Ishikawa (cell line): Measurements from ENCODE around the gene CDA.

ENCODE experiments used
- CEBPB ChIP-seq: IDR thresholded peaks from 2 replicates; pipeline ENCODE4 v1.6.1; 2012
- CREB1 ChIP-seq: IDR thresholded peaks from 2 replicates; pipeline ENCODE4 v1.6.1; 2012; ENCODE audit warnings: low read depth
- EGR1 ChIP-seq: IDR thresholded peaks from 2 replicates; pipeline ENCODE4 v1.6.1; 2012
- EP300 ChIP-seq: IDR thresholded peaks from 2 replicates; pipeline ENCODE4 v1.6.1; 2012; ENCODE audit warnings: borderline replicate concordance
- FOXM1 ChIP-seq: IDR thresholded peaks from 2 replicates; pipeline ENCODE4 v1.6.1; 2012; ENCODE audit warnings: low read depth, borderline replicate concordance
- MAX ChIP-seq: IDR thresholded peaks from 2 replicates; pipeline ENCODE4 v1.6.1; 2012
- NFIC ChIP-seq: IDR thresholded peaks from 2 replicates; pipeline ENCODE4 v1.6.1; 2012
- RAD21 ChIP-seq: IDR thresholded peaks from 2 replicates; pipeline ENCODE4 v1.6.1; 2012; ENCODE audit warnings: low read depth
- REST ChIP-seq: IDR thresholded peaks from 2 replicates; pipeline ENCODE4 v1.6.1; 2012; ENCODE audit warnings: low read depth, mild to moderate bottlenecking
- TAF1 ChIP-seq: IDR thresholded peaks from 2 replicates; pipeline ENCODE4 v1.6.1; 2012; ENCODE audit warnings: low read depth, mild to moderate bottlenecking
- TEAD4 ChIP-seq: IDR thresholded peaks from 2 replicates; pipeline ENCODE4 v1.6.1; 2012
- YY1 ChIP-seq: IDR thresholded peaks from 2 replicates; pipeline ENCODE4 v1.6.1; 2012; ENCODE audit warnings: low read depth
- TF ChIP-seq, protein P1 (sequence below): IDR thresholded peaks from 2 replicates; pipeline ENCODE4 v1.6.1; 2012

- TF ChIP-seq YY1 (no peak), RAD21 (peak; percentile 23; the same call in 1 of the 2 replicates), REST (no peak), MAX (no peak), EP300 (no peak), FOXM1 (no peak), CEBPB (no peak), EGR1 (no peak), CREB1 (no peak), TEAD4 (no peak), TAF1 (no peak), NFIC (no peak)
- TF ChIP-seq, protein P1, sequence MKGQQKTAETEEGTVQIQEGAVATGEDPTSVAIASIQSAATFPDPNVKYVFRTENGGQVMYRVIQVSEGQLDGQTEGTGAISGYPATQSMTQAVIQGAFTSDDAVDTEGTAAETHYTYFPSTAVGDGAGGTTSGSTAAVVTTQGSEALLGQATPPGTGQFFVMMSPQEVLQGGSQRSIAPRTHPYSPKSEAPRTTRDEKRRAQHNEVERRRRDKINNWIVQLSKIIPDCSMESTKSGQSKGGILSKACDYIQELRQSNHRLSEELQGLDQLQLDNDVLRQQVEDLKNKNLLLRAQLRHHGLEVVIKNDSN, result no peak
Observed at GRCh38 chr1:20663365-20663764, 74.5 kb downstream of the CDA start.
